HAP-1 (cell line): Measurements from ENCODE around the gene SRD5A3.

Experiments used
- DNase-seq, 2 experiments: peaks; one replicate each; pipeline ENCODE4 v3.0.0-alpha.2; 2016 to 2020; ENCODE audit warnings: low spot score in 2 of 2
- H3K27me3 ChIP-seq: fragments of 250-450 bp; sonication (Bioruptor Pico); 2 replicates; pipeline ENCODE4 v1.5.1; 2020; ENCODE audit warnings: low read depth, mild to moderate bottlenecking, moderate library complexity
- H3K36me3 ChIP-seq: fragments of 250-450 bp; sonication (Bioruptor Pico); replicated peaks from 2 replicates; pipeline ENCODE4 v1.5.1; 2020; ENCODE audit warnings: mild to moderate bottlenecking
- H3K4me1 ChIP-seq: fragments of 250-450 bp; sonication (Bioruptor Pico); 2 replicates; pipeline ENCODE4 v1.5.1; 2020; ENCODE audit warnings: mild to moderate bottlenecking
- H3K4me3 ChIP-seq: fragments of 250-450 bp; sonication (Bioruptor Pico); 2 replicates; pipeline ENCODE4 v1.5.1; 2020; ENCODE audit warnings: mild to moderate bottlenecking, moderate library complexity
- H3K9me3 ChIP-seq: fragments of 250-450 bp; sonication (Bioruptor Pico); 2 replicates; pipeline ENCODE4 v1.5.1; 2020; ENCODE audit warnings: mild to moderate bottlenecking, moderate library complexity
- in situ Hi-C: fragments of 300-500 bp; cut with MboI; formaldehyde crosslinking; loops from 3 replicates; pipeline ENCODE4 v1.14.3; 2020; ENCODE audit warnings: low sequenced_read_pairs, inconsistent platforms, mixed read lengths

The SRD5A3 gene

GRCh38 chr4:55395529-55396307, 49.7 kb downstream of the SRD5A3 start, which contains the start of gene TMEM165:
TSS of gene TMEM165 (plus strand) at chr4:55395957. CDS start at chr4:55396190, 233 bp downstream.
- peak within 1 kb of the TSS; percentile 58 for H3K4me3 ChIP-seq
- in situ Hi-C loops: no loop called here
- H3K27me3 ChIP-seq: no peaks in the 10 kb centered on the region
- no peaks in the 10 kb centered on the region for H3K9me3 ChIP-seq
- H3K4me1 ChIP-seq: peaks cover 18% of the 10 kb centered on the region
- H3K36me3 ChIP-seq: peaks cover 10% of the 10 kb centered on the region
- peak; percentile 87 to 93 for DNase-seq

- in situ Hi-C loops: no loop called here
- H3K4me1 ChIP-seq: peaks cover 18% of the 10 kb centered on the region
- peak in 1 of 2 experiments; percentile 65 for DNase-seq
These were observed 50.5 kb downstream of the SRD5A3 start for GRCh38 chr4:55396308-55397125.

GRCh38 chr4:55397126-55397436, 51.0 kb downstream of the SRD5A3 start:
- Histone ChIP-seq H3K36me3 (peaks cover 19% of the 10 kb centered on the region), H3K4me3 (peak overlapping the region; percentile 58), H3K9me3 (no peaks in the 10 kb centered on the region), H3K27me3 (no peaks in the 10 kb centered on the region), H3K4me1 (peaks cover 18% of the 10 kb centered on the region)
- in situ Hi-C loops: no loop called here
- peak; percentile 22 to 26 for DNase-seq

More at GRCh38 chr4:55396308-55397125, 50.5 kb downstream of the SRD5A3 start:
- Histone ChIP-seq H3K9me3 (no peaks in the 10 kb centered on the region), H3K36me3 (peaks cover 18% of the 10 kb centered on the region), H3K27me3 (no peaks in the 10 kb centered on the region), H3K4me3 (peak overlapping the region; percentile 58)

GRCh38 chr4:55397520-55398321, 51.7 kb downstream of the SRD5A3 start:
- Histone ChIP-seq H3K9me3 (no peaks in the 10 kb centered on the region), H3K36me3 (peaks cover 19% of the 10 kb centered on the region), H3K4me3 (peak overlapping the region; percentile 58), H3K27me3 (no peaks in the 10 kb centered on the region), H3K4me1 (peaks cover 18% of the 10 kb centered on the region)
- DNase-seq: peak in 1 of 2 experiments; percentile 47
- in situ Hi-C loops: no loop called here

GRCh38 chr4:55398461-55398860, 52.4 kb downstream of the SRD5A3 start:
- Histone ChIP-seq H3K36me3 (peaks cover 21% of the 10 kb centered on the region), H3K4me1 (peaks cover 18% of the 10 kb centered on the region), H3K27me3 (no peaks in the 10 kb centered on the region), H3K9me3 (no peaks in the 10 kb centered on the region), H3K4me3 (peak overlapping the region; percentile 58)
- DNase-seq: no peak
- in situ Hi-C loops: no loop called here

- in situ Hi-C loops: no loop called here
- DNase-seq: no peak
These were observed 52.9 kb downstream of the SRD5A3 start for GRCh38 chr4:55398966-55399365.

GRCh38 chr4:55399581-55399980, 53.5 kb downstream of the SRD5A3 start:
- no peak for DNase-seq
- Histone ChIP-seq H3K27me3 (no peaks in the 10 kb centered on the region), H3K4me3 (no peak overlapping the region), H3K36me3 (peaks cover 29% of the 10 kb centered on the region), H3K4me1 (peaks cover 15% of the 10 kb centered on the region), H3K9me3 (no peaks in the 10 kb centered on the region)
- in situ Hi-C loops: no loop called here

More at GRCh38 chr4:55398966-55399365, 52.9 kb downstream of the SRD5A3 start:
- Histone ChIP-seq H3K36me3 (peaks cover 24% of the 10 kb centered on the region), H3K4me3 (peak overlapping the region; percentile 58), H3K9me3 (no peaks in the 10 kb centered on the region), H3K4me1 (peaks cover 17% of the 10 kb centered on the region), H3K27me3 (no peaks in the 10 kb centered on the region)

- Histone ChIP-seq H3K4me1 (no peaks in the 10 kb centered on the region), H3K27me3 (no peaks in the 10 kb centered on the region), H3K4me3 (no peak overlapping the region), H3K36me3 (peaks cover 53% of the 10 kb centered on the region), H3K9me3 (no peaks in the 10 kb centered on the region)
- no peak for DNase-seq
- in situ Hi-C loops: no loop called here
These were observed 59.0 kb downstream of the SRD5A3 start for GRCh38 chr4:55405073-55405472.

- DNase-seq: no peak
- Histone ChIP-seq H3K36me3 (peaks cover 52% of the 10 kb centered on the region), H3K9me3 (no peaks in the 10 kb centered on the region), H3K4me3 (no peak overlapping the region), H3K4me1 (no peaks in the 10 kb centered on the region), H3K27me3 (no peaks in the 10 kb centered on the region)
- in situ Hi-C loops: no loop called here
These were observed 60.5 kb downstream of the SRD5A3 start for GRCh38 chr4:55406545-55406944.

GRCh38 chr4:55407119-55407518, 61.1 kb downstream of the SRD5A3 start:
- DNase-seq: no peak
- no peaks in the 10 kb centered on the region for H3K27me3 ChIP-seq
- no peak overlapping the region for H3K4me3 ChIP-seq
- no peaks in the 10 kb centered on the region for H3K4me1 ChIP-seq
- H3K36me3 ChIP-seq: peaks cover 55% of the 10 kb centered on the region
- no peaks in the 10 kb centered on the region for H3K9me3 ChIP-seq
- in situ Hi-C loops: no loop called here

GRCh38 chr4:55407764-55408163, 61.7 kb downstream of the SRD5A3 start:
- Histone ChIP-seq H3K27me3 (no peaks in the 10 kb centered on the region), H3K36me3 (peaks cover 58% of the 10 kb centered on the region), H3K4me1 (no peaks in the 10 kb centered on the region), H3K9me3 (no peaks in the 10 kb centered on the region), H3K4me3 (no peak overlapping the region)
- in situ Hi-C loops: no loop called here
- no peak for DNase-seq

- Histone ChIP-seq H3K36me3 (peaks cover 47% of the 10 kb centered on the region), H3K4me1 (no peaks in the 10 kb centered on the region), H3K27me3 (no peaks in the 10 kb centered on the region), H3K4me3 (no peak overlapping the region), H3K9me3 (no peaks in the 10 kb centered on the region)
- peak; percentile 47 to 62 for DNase-seq
- in situ Hi-C loops: no loop called here
These were observed 63.6 kb downstream of the SRD5A3 start for GRCh38 chr4:55409468-55410171.

- no peak overlapping the region for H3K4me3 ChIP-seq
- H3K36me3 ChIP-seq: peaks cover 43% of the 10 kb centered on the region
- no peaks in the 10 kb centered on the region for H3K9me3 ChIP-seq
- in situ Hi-C loops: no loop called here
- no peaks in the 10 kb centered on the region for H3K4me1 ChIP-seq
- no peaks in the 10 kb centered on the region for H3K27me3 ChIP-seq
- no peak for DNase-seq
These were observed 64.4 kb downstream of the SRD5A3 start for GRCh38 chr4:55410431-55410830.
